Measurements from ENCODE around the gene TXN2.

DNA sequence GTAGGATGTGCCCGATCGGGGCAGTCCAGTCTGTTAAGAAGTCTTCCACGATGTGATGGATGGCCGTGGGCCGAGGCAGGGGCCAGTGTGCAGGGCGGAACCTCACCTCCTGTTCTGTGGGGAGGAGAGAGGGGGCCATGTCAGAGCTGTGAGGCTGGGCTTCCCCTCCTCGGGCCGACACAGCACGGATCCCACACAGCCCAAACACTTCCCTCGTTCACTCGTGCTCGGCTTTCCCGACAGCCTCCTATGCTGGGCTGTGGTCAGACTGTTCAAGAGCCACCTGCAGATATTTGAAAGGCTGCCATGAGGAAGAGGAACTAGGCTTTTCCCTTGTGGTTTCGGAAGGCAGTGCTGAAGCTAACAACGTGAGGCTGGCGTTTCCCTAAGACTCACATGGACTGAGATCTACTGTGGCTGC lies 12.3 kb upstream of the TXN2 start:
- TF ChIP-seq, protein P1, sequence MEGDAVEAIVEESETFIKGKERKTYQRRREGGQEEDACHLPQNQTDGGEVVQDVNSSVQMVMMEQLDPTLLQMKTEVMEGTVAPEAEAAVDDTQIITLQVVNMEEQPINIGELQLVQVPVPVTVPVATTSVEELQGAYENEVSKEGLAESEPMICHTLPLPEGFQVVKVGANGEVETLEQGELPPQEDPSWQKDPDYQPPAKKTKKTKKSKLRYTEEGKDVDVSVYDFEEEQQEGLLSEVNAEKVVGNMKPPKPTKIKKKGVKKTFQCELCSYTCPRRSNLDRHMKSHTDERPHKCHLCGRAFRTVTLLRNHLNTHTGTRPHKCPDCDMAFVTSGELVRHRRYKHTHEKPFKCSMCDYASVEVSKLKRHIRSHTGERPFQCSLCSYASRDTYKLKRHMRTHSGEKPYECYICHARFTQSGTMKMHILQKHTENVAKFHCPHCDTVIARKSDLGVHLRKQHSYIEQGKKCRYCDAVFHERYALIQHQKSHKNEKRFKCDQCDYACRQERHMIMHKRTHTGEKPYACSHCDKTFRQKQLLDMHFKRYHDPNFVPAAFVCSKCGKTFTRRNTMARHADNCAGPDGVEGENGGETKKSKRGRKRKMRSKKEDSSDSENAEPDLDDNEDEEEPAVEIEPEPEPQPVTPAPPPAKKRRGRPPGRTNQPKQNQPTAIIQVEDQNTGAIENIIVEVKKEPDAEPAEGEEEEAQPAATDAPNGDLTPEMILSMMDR (IDR thresholded peaks at IDR 0.05), result no peak
- TF ChIP-seq POLR2A (IDR thresholded peaks at IDR 0.05), result no peak
